EH (cell line): ENCODE measurements around the gene TIPRL.

ENCODE experiments used
- DNase-seq: peaks from one replicate; pipeline ENCODE4 v3.0.0-alpha.2; 2015; ENCODE audit warnings: low read depth

TIPRL gene

GRCh38 chr1:168213349-168213748 lies 34.6 kb downstream of the TIPRL start:
- DNase-seq = no peak

GRCh38 chr1:168216171-168216570 lies 37.4 kb downstream of the TIPRL start:
- DNase-seq = no peak

GRCh38 chr1:168217664-168218063 lies 38.9 kb downstream of the TIPRL start:
- no peak for DNase-seq

- DNase-seq = no peak
These were observed 39.9 kb downstream of the TIPRL start for GRCh38 chr1:168218658-168219057.

GRCh38 chr1:168220470-168220871 lies 41.7 kb downstream of the TIPRL start:
- DNase-seq = no peak

GRCh38 chr1:168221275-168221674 lies 42.5 kb downstream of the TIPRL start:
- no peak for DNase-seq

GRCh38 chr1:168223261-168223660 lies 44.5 kb downstream of the TIPRL start:
- no peak for DNase-seq

- peak; percentile 40 for DNase-seq
These were observed 45.1 kb downstream of the TIPRL start for GRCh38 chr1:168223681-168224540.

- DNase-seq = no peak
These were observed 46.2 kb downstream of the TIPRL start for GRCh38 chr1:168224991-168225390.

- DNase-seq = peak; percentile 77
These were observed 46.9 kb downstream of the TIPRL start, which contains the start of gene SFT2D2 for GRCh38 chr1:168225476-168226190. TSS of gene SFT2D2 (plus strand) at chr1:168226004. CDS start at chr1:168226080, 76 bp downstream.

GRCh38 chr1:168227620-168228019 lies 48.9 kb downstream of the TIPRL start:
- DNase-seq = peak; percentile 30

- no peak for DNase-seq
These were observed 51.1 kb downstream of the TIPRL start for GRCh38 chr1:168229893-168230292.

- DNase-seq = no peak
These were observed 51.9 kb downstream of the TIPRL start for GRCh38 chr1:168230709-168231108.

- DNase-seq = peak; percentile 69
These were observed 56.2 kb downstream of the TIPRL start for GRCh38 chr1:168234846-168235547.

- DNase-seq = peak; percentile 66
These were observed 56.8 kb downstream of the TIPRL start for GRCh38 chr1:168235548-168235885.

- no peak for DNase-seq
These were observed 57.2 kb downstream of the TIPRL start for GRCh38 chr1:168235937-168236336.

GRCh38 chr1:168236836-168237611 lies 58.3 kb downstream of the TIPRL start:
- no peak for DNase-seq

- DNase-seq = peak; percentile 37
These were observed 64.4 kb downstream of the TIPRL start for GRCh38 chr1:168243198-168243597.

- peak; percentile 27 for DNase-seq
These were observed 65.0 kb downstream of the TIPRL start for GRCh38 chr1:168243636-168244212.

GRCh38 chr1:168245042-168245441 lies 66.3 kb downstream of the TIPRL start:
- DNase-seq = no peak

- DNase-seq = no peak
These were observed 67.7 kb downstream of the TIPRL start for GRCh38 chr1:168246506-168246905.
